ENCODE data around the gene RSAD1. TPM values are rescaled to one million over a fixed set of nuclear protein-coding genes. Genes with fewer than 3 reads are reported as not detected.
"Not testable (repeated sequence)": the region's sequence is repeated elsewhere in the genome, so short reads cannot be mapped to it uniquely, and the experiment has no call there.

The RSAD1 gene
- total RNA-seq, 4 donors from 2014 or later: 21.5 to 40.5 (median 26.5) TPM

DNA sequence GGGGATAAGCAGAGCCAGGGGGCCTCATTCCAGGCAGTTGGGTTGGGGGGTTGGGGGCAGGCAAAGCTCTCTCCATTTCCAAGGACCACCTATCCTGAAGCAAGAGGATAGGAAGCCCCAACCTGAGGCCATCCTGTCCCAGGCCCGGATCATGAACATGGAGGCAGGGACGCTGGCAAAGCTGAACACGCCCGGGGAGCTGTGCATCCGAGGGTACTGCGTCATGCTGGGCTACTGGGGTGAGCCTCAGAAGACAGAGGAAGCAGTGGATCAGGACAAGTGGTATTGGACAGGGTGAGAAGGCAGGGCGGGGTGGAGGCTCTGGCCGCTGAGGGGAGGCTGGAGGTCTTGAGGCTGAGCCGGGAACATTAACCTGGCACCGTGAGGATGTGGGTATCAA, 6.4 kb upstream of the RSAD1 start:
- TF ChIP-seq POLR2A (IDR thresholded peaks at IDR 0.05): no peak
- TF ChIP-seq, protein P1, sequence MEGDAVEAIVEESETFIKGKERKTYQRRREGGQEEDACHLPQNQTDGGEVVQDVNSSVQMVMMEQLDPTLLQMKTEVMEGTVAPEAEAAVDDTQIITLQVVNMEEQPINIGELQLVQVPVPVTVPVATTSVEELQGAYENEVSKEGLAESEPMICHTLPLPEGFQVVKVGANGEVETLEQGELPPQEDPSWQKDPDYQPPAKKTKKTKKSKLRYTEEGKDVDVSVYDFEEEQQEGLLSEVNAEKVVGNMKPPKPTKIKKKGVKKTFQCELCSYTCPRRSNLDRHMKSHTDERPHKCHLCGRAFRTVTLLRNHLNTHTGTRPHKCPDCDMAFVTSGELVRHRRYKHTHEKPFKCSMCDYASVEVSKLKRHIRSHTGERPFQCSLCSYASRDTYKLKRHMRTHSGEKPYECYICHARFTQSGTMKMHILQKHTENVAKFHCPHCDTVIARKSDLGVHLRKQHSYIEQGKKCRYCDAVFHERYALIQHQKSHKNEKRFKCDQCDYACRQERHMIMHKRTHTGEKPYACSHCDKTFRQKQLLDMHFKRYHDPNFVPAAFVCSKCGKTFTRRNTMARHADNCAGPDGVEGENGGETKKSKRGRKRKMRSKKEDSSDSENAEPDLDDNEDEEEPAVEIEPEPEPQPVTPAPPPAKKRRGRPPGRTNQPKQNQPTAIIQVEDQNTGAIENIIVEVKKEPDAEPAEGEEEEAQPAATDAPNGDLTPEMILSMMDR (IDR thresholded peaks at IDR 0.05): no peak
- no peak for DNase-seq (ENCODE audit: low spot score in 2 of 2)
- no peak overlapping the region for H3K4me3 ChIP-seq (ENCODE audit: low read depth, poor library complexity, severe bottlenecking)
- intact Hi-C loops (cut with DNase I; ENCODE audit: low total_unique reads): loop anchor here (10.0 kb wide), 2 partner anchors 107 to 277 kb away; no protein-coding TSS in a partner anchor
- 94 to 96% methylated on average over 10 of the region's 10 CpGs for WGBS, 2 donors

DNA sequence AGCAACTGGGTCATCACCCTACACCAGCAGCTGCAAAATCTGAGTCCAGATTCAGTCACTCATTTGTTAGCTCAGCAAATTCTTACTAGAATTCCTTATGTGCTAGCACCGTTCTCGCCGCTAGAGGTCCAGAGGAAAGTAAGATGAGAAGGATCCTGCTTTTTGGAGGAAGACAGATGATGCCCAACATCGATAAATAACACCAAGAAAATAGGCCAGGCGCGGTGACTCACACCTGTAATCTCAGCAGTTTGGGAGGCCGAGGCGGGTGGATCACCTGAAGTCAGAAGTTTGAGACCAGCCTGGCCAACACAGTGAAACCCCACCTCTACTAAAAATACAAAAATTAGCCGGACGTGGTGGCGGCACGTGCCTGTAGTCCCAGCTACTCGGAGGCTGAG, 5.9 kb upstream of the RSAD1 start:
- H3K4me3 ChIP-seq (ENCODE audit: low read depth, poor library complexity, severe bottlenecking); DNase-seq (ENCODE audit: low spot score in 2 of 2): not testable (repeated sequence)
- intact Hi-C loops (cut with DNase I; ENCODE audit: low total_unique reads): loop anchor here (10.0 kb wide), 2 partner anchors 108 to 278 kb away; no protein-coding TSS in a partner anchor
- 89 to 91% methylated on average over 13 of the region's 13 CpGs for WGBS, 2 donors

DNA sequence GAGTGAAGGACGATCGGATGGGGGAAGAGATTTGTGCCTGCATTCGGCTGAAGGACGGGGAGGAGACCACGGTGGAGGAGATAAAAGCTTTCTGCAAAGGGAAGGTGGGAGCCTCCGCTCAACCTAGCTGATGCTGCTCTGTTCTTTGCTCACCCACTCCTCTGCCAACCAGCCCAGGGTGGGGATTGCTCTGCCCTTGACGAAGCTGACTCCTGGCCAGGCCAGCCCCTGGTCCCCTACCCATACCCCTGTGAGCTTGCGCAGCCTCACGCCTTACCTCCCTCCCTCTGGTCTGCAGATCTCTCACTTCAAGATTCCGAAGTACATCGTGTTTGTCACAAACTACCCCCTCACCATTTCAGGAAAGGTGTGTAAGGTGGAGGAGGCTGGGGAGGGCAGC, 4.8 kb upstream of the RSAD1 start:
- 87 to 88% methylated on average over 11 of the region's 11 CpGs for WGBS, 2 donors
- no peak for TF ChIP-seq POLR2A (IDR thresholded peaks at IDR 0.05)
- TF ChIP-seq, protein P1 (IDR thresholded peaks at IDR 0.05): no peak
- DNase-seq (ENCODE audit: low spot score in 2 of 2): no peak
- intact Hi-C loops (cut with DNase I; ENCODE audit: low total_unique reads): loop anchor here (10.0 kb wide), 2 partner anchors 109 to 279 kb away; no protein-coding TSS in a partner anchor
- no peak overlapping the region for H3K4me3 ChIP-seq (ENCODE audit: low read depth, poor library complexity, severe bottlenecking)

DNA sequence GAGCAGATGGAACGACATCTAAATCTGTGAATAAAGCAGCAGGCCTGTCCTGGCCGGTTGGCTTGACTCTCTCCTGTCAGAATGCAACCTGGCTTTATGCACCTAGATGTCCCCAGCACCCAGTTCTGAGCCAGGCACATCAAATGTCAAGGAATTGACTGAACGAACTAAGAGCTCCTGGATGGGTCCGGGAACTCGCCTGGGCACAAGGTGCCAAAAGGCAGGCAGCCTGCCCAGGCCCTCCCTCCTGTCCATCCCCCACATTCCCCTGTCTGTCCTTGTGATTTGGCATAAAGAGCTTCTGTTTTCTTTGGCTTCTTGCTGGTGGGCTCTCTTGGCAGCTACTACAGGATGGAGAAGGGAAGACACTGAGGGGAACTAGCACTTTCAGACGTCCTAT, 4.1 kb upstream of the RSAD1 start:
- TF ChIP-seq, protein P1 (IDR thresholded peaks at IDR 0.05): no peak
- TF ChIP-seq POLR2A (IDR thresholded peaks at IDR 0.05): no peak
- H3K4me3 ChIP-seq (ENCODE audit: low read depth, poor library complexity, severe bottlenecking): no peak overlapping the region
- intact Hi-C loops (cut with DNase I; ENCODE audit: low total_unique reads): loop anchor here (10.0 kb wide), 2 partner anchors 110 to 280 kb away; no protein-coding TSS in a partner anchor
- 75 to 82% methylated on average over 6 of the region's 6 CpGs for WGBS, 2 donors
- DNase-seq (ENCODE audit: low spot score in 2 of 2): no peak

DNA sequence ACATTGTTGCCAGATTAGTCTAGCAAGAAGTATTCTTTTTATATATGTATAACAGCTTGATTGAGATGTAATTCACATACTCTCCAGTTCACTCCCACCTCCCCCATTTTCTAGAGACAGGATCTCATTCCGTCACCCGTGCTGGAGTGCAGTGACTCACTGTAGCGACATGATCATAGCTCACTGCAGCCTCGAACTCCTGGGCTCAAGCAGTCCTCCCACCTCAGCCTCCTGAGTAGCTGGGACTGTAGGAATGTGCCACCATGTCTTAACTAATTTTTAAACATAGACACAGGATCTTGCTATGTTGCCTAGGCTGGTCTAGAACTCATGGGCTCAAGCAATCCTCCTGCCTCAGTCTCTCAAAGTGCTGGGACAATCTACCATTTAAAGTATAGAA, 3.3 kb upstream of the RSAD1 start:
- intact Hi-C loops (cut with DNase I; ENCODE audit: low total_unique reads): loop anchor here (10.0 kb wide), 2 partner anchors 111 to 281 kb away; no protein-coding TSS in a partner anchor
- 88 to 89% methylated on average over 4 of the region's 4 CpGs for WGBS, 2 donors
- TF ChIP-seq, protein P1 (IDR thresholded peaks at IDR 0.05): no peak
- no peak for TF ChIP-seq POLR2A (IDR thresholded peaks at IDR 0.05)
- no peak for DNase-seq (ENCODE audit: low spot score in 2 of 2)
- no peak overlapping the region for H3K4me3 ChIP-seq (ENCODE audit: low read depth, poor library complexity, severe bottlenecking)

DNA sequence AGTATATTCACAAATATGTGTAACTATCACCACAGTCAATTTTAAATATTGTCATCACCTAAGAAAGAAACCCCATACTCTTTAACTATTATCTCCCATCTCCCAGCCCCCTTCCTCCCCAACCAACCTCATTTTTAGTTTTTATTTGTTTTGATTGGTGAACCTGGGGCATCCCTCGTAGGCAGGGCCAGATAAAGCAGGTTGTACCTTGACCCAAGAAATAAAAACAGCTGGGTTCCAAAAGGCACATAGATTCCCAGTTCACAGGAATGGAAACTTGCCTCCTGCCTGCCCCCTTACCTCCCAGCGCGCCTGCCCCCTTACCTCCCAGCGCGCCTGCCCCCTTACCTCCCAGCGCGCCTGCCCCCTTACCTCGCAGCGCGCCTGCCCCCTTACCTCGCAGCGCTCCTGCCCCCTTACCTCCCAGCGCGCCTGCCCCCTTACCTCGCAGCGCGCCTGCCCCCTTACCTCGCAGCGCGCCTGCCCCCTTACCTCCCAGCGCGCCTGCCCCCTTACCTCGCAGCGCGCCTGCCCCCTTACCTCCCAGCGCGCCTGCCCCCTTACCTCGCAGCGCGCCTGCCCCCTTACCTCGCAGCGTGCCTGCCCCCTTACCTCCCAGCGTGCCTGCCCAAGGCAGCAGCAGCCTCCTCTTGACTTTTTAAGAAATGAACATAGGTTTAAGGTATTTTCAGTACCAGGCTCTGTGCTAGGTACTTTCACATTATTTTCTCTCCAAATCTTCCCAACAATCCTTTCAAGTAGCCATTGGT, 2.7 kb upstream of the RSAD1 start:
- WGBS, 2 donors: 59 to 69% methylated on average over 16 to 33 of the region's 33 CpGs

More for the DNA sequence above, 2.7 kb upstream of the RSAD1 start:
- not testable (repeated sequence) for H3K4me3 ChIP-seq (ENCODE audit: low read depth, poor library complexity, severe bottlenecking); DNase-seq (ENCODE audit: low spot score in 2 of 2)
- intact Hi-C loops (cut with DNase I; ENCODE audit: low total_unique reads): loop anchor here (10.0 kb wide), 2 partner anchors 111 to 281 kb away; no protein-coding TSS in a partner anchor
